ENCODE data around the gene SNPH.

SNPH gene

GRCh38 chr20:1252416-1252815 is 13.7 kb upstream of the SNPH start:
- H3K27ac ChIP-seq: no peak overlapping the region
- TF ChIP-seq CTCF (IDR thresholded peaks at IDR 0.05) (no peak), ZFX (IDR thresholded peaks at IDR 0.05; ENCODE audit: borderline replicate concordance) (no peak)

GRCh38 chr20:1254254-1254653 is 11.8 kb upstream of the SNPH start:
- TF ChIP-seq CTCF (IDR thresholded peaks at IDR 0.05) (no peak), ZFX (IDR thresholded peaks at IDR 0.05; ENCODE audit: borderline replicate concordance) (no peak)
- H3K27ac ChIP-seq: no peak overlapping the region

- TF ChIP-seq ZFX (IDR thresholded peaks at IDR 0.05; ENCODE audit: borderline replicate concordance) (no peak), CTCF (IDR thresholded peaks at IDR 0.05) (no peak)
- H3K27ac ChIP-seq: no peak overlapping the region
These were observed 10.4 kb upstream of the SNPH start for GRCh38 chr20:1255675-1256074.

- TF ChIP-seq CTCF (IDR thresholded peaks at IDR 0.05) (no peak), ZFX (IDR thresholded peaks at IDR 0.05; ENCODE audit: borderline replicate concordance) (no peak)
- no peak overlapping the region for H3K27ac ChIP-seq
These were observed 2.2 kb upstream of the SNPH start for GRCh38 chr20:1263853-1264252.

GRCh38 chr20:1264727-1265126 is 1.4 kb upstream of the SNPH start:
- no peak overlapping the region for H3K27ac ChIP-seq
- TF ChIP-seq ZFX (IDR thresholded peaks at IDR 0.05; ENCODE audit: borderline replicate concordance) (no peak), CTCF (IDR thresholded peaks at IDR 0.05) (no peak)

- H3K27ac ChIP-seq: no peak overlapping the region
- TF ChIP-seq CTCF (IDR thresholded peaks at IDR 0.05): no peak
- TF ChIP-seq ZFX (IDR thresholded peaks at IDR 0.05; ENCODE audit: borderline replicate concordance): no peak
These were observed 723 bp upstream of the SNPH start for GRCh38 chr20:1265226-1265915.

- TF ChIP-seq CTCF (IDR thresholded peaks at IDR 0.05): no peak
- TF ChIP-seq ZFX (IDR thresholded peaks at IDR 0.05; ENCODE audit: borderline replicate concordance): no peak
These were observed 253 bp upstream of the SNPH start for GRCh38 chr20:1265916-1266166.

More at GRCh38 chr20:1265916-1266166, 253 bp upstream of the SNPH start:
- H3K27ac ChIP-seq: no peak overlapping the region
